Glutamatergic neuron (in vitro differentiated cells): ENCODE results near the gene SMARCE1. TPM values are rescaled to one million over a fixed set of nuclear protein-coding genes. Genes with fewer than 3 reads are reported as not detected.

Experiments
- DNase-seq: peaks from one replicate; pipeline ENCODE4 v3.0.0; 2022
- H3K27ac Mint-ChIP-seq: one replicate; pipeline ENCODE4 v1.8.0; 2020; ENCODE audit warnings: mild to moderate bottlenecking, mixed read lengths, inconsistent platforms; ENCODE audit not compliant: unreplicated experiment
- H3K27me3 Mint-ChIP-seq: one replicate; pipeline ENCODE4 v1.8.0; 2020; ENCODE audit warnings: mild to moderate bottlenecking, moderate library complexity, mixed read lengths, inconsistent platforms; ENCODE audit not compliant: unreplicated experiment
- H3K36me3 Mint-ChIP-seq: one replicate; pipeline ENCODE4 v1.8.0; 2020; ENCODE audit warnings: mild to moderate bottlenecking, mixed read lengths, inconsistent platforms; ENCODE audit not compliant: unreplicated experiment
- H3K4me1 Mint-ChIP-seq: one replicate; pipeline ENCODE4 v1.8.0; 2020; ENCODE audit warnings: mild to moderate bottlenecking, low read depth, mixed read lengths, inconsistent platforms; ENCODE audit not compliant: unreplicated experiment
- H3K4me3 Mint-ChIP-seq: one replicate; pipeline ENCODE4 v1.8.0; 2020; ENCODE audit warnings: mild to moderate bottlenecking, mixed read lengths, inconsistent platforms; ENCODE audit not compliant: unreplicated experiment
- H3K9me3 Mint-ChIP-seq: one replicate; pipeline ENCODE4 v1.8.0; 2020; ENCODE audit warnings: mild to moderate bottlenecking, moderate library complexity, mixed read lengths, inconsistent platforms; ENCODE audit not compliant: unreplicated experiment
- total RNA-seq: library from RNA; stranded (reverse); fragmentation: NEBNext Ultra II Directional; extraction: Animal tissue kit (Norgen Biotek cat#: 25700); gene quantifications from one replicate; pipeline ENCODE4 v1.2.1, GENCODE V29; 2021; ENCODE audit not compliant: unreplicated experiment
- TF ChIP-seq, protein P1 (sequence below): fragments of 200-600 bp; sonication (generic); IDR thresholded peaks from one replicate; pipeline ENCODE4 v1.5.0; 2021; ENCODE audit not compliant: partially characterized antibody, unreplicated experiment

Gene SMARCE1
- total RNA-seq, 1 donor from 2014 or later = 207 TPM

DNA sequence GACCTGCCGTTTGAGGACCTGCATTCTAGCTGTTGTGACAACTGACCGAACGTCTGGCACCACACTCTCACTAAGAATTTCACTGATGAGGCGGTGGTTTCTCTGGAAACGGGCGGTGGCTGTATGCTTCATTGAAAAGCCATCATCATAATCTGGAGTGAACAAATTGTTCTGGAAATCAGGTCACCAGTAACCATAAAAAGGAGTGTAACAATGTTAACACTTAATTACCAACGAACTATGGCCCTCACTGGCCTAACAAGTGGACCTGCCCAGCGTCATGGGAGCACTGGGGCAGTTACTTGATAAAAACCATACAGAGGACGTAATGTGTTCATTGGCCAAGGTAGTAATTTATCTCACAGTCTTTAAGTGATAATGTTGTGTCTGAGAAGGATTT, 15.4 kb downstream of the SMARCE1 start:
- Mint-ChIP-seq H3K27me3 (no peaks in the 10 kb centered on the region), H3K9me3 (no peaks in the 10 kb centered on the region), H3K36me3 (no peaks in the 10 kb centered on the region), H3K27ac (no peak overlapping the region), H3K4me1 (no peaks in the 10 kb centered on the region), H3K4me3 (no peak overlapping the region)
- TF ChIP-seq, protein P1, sequence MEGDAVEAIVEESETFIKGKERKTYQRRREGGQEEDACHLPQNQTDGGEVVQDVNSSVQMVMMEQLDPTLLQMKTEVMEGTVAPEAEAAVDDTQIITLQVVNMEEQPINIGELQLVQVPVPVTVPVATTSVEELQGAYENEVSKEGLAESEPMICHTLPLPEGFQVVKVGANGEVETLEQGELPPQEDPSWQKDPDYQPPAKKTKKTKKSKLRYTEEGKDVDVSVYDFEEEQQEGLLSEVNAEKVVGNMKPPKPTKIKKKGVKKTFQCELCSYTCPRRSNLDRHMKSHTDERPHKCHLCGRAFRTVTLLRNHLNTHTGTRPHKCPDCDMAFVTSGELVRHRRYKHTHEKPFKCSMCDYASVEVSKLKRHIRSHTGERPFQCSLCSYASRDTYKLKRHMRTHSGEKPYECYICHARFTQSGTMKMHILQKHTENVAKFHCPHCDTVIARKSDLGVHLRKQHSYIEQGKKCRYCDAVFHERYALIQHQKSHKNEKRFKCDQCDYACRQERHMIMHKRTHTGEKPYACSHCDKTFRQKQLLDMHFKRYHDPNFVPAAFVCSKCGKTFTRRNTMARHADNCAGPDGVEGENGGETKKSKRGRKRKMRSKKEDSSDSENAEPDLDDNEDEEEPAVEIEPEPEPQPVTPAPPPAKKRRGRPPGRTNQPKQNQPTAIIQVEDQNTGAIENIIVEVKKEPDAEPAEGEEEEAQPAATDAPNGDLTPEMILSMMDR = no peak
- DNase-seq = no peak

DNA sequence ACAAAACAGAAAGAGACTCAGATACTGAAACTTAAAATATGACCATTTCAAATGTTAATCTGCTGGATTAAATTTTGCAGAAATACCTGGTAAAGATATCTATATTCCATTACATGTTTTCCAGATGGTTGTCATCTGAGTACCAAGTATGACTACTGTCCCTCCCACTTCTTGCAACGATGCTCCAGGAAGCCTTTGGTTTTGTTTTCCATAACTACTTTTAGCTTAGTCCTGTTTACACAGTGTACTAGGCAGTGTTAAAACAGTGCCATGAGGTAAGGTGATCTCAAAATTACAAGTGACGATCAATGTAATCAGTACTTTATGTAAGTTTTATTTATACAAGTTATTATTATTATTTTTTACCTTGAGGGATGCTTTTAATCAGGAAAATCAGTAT, 17.8 kb downstream of the SMARCE1 start:
- Mint-ChIP-seq H3K4me3 (no peak overlapping the region), H3K27me3 (no peaks in the 10 kb centered on the region), H3K27ac (no peak overlapping the region), H3K9me3 (no peaks in the 10 kb centered on the region), H3K4me1 (no peaks in the 10 kb centered on the region), H3K36me3 (no peaks in the 10 kb centered on the region)
- DNase-seq = no peak
- TF ChIP-seq, protein P1 = no peak

- TF ChIP-seq, protein P1 = no peak
- no peak for DNase-seq
- Mint-ChIP-seq H3K27me3 (no peaks in the 10 kb centered on the region), H3K36me3 (no peaks in the 10 kb centered on the region), H3K27ac (no peak overlapping the region), H3K4me3 (no peak overlapping the region), H3K9me3 (no peaks in the 10 kb centered on the region), H3K4me1 (peaks cover 14% of the 10 kb centered on the region)
These were observed 22.3 kb downstream of the SMARCE1 start for GRCh38 chr17:40625311-40625710.

DNA sequence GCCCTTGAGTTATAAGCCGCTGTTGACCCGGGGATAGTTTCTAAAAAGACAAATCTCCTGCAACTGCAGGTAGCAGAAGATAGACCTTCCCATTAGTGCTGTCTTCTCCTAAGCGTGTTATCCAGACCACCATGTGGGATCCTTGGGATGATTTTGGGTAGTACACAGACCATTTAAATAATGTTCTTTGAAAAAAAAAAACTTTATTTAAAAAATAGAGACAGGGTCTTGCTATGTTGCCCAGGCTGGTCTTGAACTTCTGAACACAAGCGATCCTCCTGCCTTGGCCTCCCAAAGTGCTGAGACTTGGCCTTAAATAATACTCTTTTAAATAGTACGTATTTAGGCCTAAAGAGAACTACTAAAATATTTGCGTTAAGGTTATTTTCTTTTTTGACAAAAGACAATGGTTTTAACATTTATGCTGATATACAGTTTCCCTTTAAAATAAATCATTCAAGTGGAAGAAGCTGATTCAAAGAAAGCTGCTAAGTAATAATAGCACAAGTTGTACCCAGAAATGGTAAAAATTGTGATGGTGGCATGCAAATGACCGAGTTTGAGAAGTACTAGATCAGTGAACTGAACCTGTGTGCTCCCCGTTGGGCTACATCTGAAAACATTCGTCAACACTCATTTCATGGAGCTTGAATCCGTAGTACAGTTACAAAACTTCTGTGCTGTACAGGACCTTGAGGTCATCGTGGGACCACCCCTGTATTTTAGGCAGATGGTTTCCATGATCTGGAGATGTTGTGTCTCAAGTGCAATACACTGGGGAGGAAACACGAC, 24.0 kb downstream of the SMARCE1 start:
- H3K36me3 Mint-ChIP-seq = no peaks in the 10 kb centered on the region
- DNase-seq = no peak
- no peak overlapping the region for H3K4me3 Mint-ChIP-seq
- TF ChIP-seq, protein P1 = no peak
- H3K27ac Mint-ChIP-seq = peak overlapping the region; percentile 85
- no peaks in the 10 kb centered on the region for H3K9me3 Mint-ChIP-seq
- peaks cover 14% of the 10 kb centered on the region for H3K4me1 Mint-ChIP-seq
- H3K27me3 Mint-ChIP-seq = no peaks in the 10 kb centered on the region

- Mint-ChIP-seq H3K36me3 (no peaks in the 10 kb centered on the region), H3K9me3 (peaks cover 3% of the 10 kb centered on the region), H3K27ac (peak overlapping the region; percentile 85), H3K4me3 (peak overlapping the region; percentile 52), H3K4me1 (peaks cover 15% of the 10 kb centered on the region), H3K27me3 (no peaks in the 10 kb centered on the region)
- TF ChIP-seq, protein P1 = no peak
- no peak for DNase-seq
These were observed 25.1 kb downstream of the SMARCE1 start for GRCh38 chr17:40622509-40622928.
